Heart left ventricle (tissue), 16 donors: Measurements from ENCODE around the gene PRKN. TPM values are rescaled to one million over a fixed set of nuclear protein-coding genes. Genes with fewer than 3 reads are reported as not detected.

Experiments
- ATAC-seq, 4 donors: fragments of 200-7000 bp; cut with Tn5 transposase; one replicate each; pipeline ENCODE4 v1.9.1; 2020 to 2022; ENCODE audit warnings: moderate library complexity in 4 of 4, mild to moderate bottlenecking in 3 of 4, moderate number of reproducible peaks in 1 of 4
- DNase-seq, 5 donors: peaks; one replicate each; pipeline ENCODE4 v3.0.0-alpha.2; 2020
- H3K27ac ChIP-seq, 12 donors: fragments of 200-600 bp; sonication (generic) in 4 of 12; one replicate each; pipeline versions ENCODE4 v1.5.0 to v1.8.0; 2016 to 2022; ENCODE audit warnings: mild to moderate bottlenecking in 2 of 12
- H3K27me3 ChIP-seq, 9 donors: fragments of 200-600 bp; sonication (generic) in 2 of 9; one replicate each; pipeline versions ENCODE4 v1.5.1 to v1.8.0; 2016 to 2022; ENCODE audit warnings: mild to moderate bottlenecking in 3 of 9
- H3K36me3 ChIP-seq, 9 donors: fragments of 200-600 bp; sonication (generic) in 2 of 9; one replicate each; pipeline versions ENCODE4 v1.5.0 to v1.8.0; 2018 to 2022; ENCODE audit warnings: mild to moderate bottlenecking in 2 of 9
- H3K4me1 ChIP-seq, 12 donors: fragments of 200-600 bp; sonication (generic) in 4 of 12; one replicate each; pipeline versions ENCODE4 v1.5.0 to v1.8.0; 2016 to 2022; ENCODE audit warnings: mild to moderate bottlenecking in 3 of 12
- H3K4me3 ChIP-seq, 12 donors: fragments of 200-600 bp; sonication (generic) in 4 of 12; one replicate each; pipeline versions ENCODE4 v1.5.0 to v1.8.0; 2017 to 2022; ENCODE audit warnings: mild to moderate bottlenecking in 9 of 12, moderate library complexity in 4 of 12
- H3K9me3 ChIP-seq, 12 donors: fragments of 200-600 bp; sonication (generic) in 4 of 12; one replicate each; pipeline versions ENCODE4 v1.5.0 to v1.8.0; 2016 to 2022; ENCODE audit warnings: mild to moderate bottlenecking in 1 of 12
- CTCF ChIP-seq, 12 donors: fragments of 200-600 bp; sonication (generic) in 4 of 12; IDR thresholded peaks; one replicate each; pipeline versions ENCODE4 v1.5.0 to v1.8.0; 2018 to 2022; ENCODE audit warnings: antibody characterized with exemption in 12 of 12, mild to moderate bottlenecking in 5 of 12
- POLR2A ChIP-seq, 2 donors: fragments of 450-650 bp; IDR thresholded peaks; one replicate each; pipeline ENCODE4 v1.6.1; 2017; ENCODE audit warnings: antibody characterized with exemption in 2 of 2, mild to moderate bottlenecking in 2 of 2, moderate library complexity in 2 of 2
- WGBS, 4 donors: extraction: QIAGEN DNeasy Blood & Tissue Kit in 2 of 4; methylation state at CpG; one replicate each; pipeline versions ENCODE4 v1.1.5 to v1.1.7; 2013 to 2018; 5-methylcytosine and 5-hydroxymethylcytosine counted together
- intact Hi-C, 10 donors: fragments of 100-400 bp; cut with DNase I; formaldehyde crosslinking; loops; one replicate each; pipeline versions ENCODE4 v1.11.1 to v1.14.2; 2022
- polyA plus RNA-seq, 2 donors: library from polyadenylated mRNA; stranded (reverse); fragments of 200-250 nt; gene quantifications; one replicate each; pipeline ENCODE4 v1.2.3, GENCODE V29; 2013
- total RNA-seq, 9 donors: library from RNA; depleted of rRNA in 2 of 9; stranded (reverse); fragments of >200 nt in 2 of 9; fragmentation: NEBNext Ultra II Directional in 3 of 9; extraction: Animal tissue kit (Norgen Biotek cat#: 25700) in 3 of 9; gene quantifications; one replicate each; pipeline versions ENCODE4 v1.1.0 to v1.2.4, GENCODE V29; 2016 to 2023
- donor health status: ischemic (EF 13 %, LVEDD 7.1; RV severe dilation, severe dysfunction).
- donor health status: healthy with polysubstance abuse.
- donor health status: DM: no; HTN: yes; CAD: no.
- donor health status: DM: no; HTN: no; CAD: no.
- donor health status: ischemic (EF 25% LVEDD 6.9; RV normal size, moderate dysfunction).
- donor health status: ischemic (EF 25% LVEDD 5.7; RV mildly dilated, moderate dysfunction).
- donor health status: healthy.
- donor health status: DM: yes; HTN: yes; CAD: no.
- donor health status: ischemic (EF 35%, LVEDD 5.7; RV mildly dilated, moderate dysfunction).
- donor health status: nonischemic (EF 11% LVEDD 7.7; RV severe dilation, severe dysfunction).
- donor health status: DM: yes; HTN: yes; CAD: no.
- donor health status: PGD.
- donor health status: ischemic (EF 29% LVEDD 5.4; RV normal size, mild dysfunction).
- donor health status: nonischemic (EF 23%, LVEDD 6.1; RV moderate dilation, normal function).

PRKN gene
- total and polyA plus RNA-seq, 11 donors = 3.4 to 32.5 (median 21.2) TPM

GRCh38 chr6:162638931-162639574 lies 88.5 kb downstream of the PRKN start:
- 76 to 81% (median 79%) methylated on average over 7 of the region's 7 CpGs for WGBS, 4 donors
- H3K36me3 ChIP-seq = no peaks in the 10 kb centered on the region
- intact Hi-C loops = no loop called here
- H3K9me3 ChIP-seq = no peaks in the 10 kb centered on the region
- H3K4me1 ChIP-seq = peaks cover 0 to 21% (median 14%) of the 10 kb centered on the region in 12 donors
- TF ChIP-seq POLR2A (IDR thresholded peaks at IDR 0.05) (no peak), CTCF (IDR thresholded peaks at IDR 0.05) (no peak)
- no peaks in the 10 kb centered on the region for H3K27me3 ChIP-seq
- ATAC-seq = no peak
- H3K4me3 ChIP-seq = no peak overlapping the region
- no peak overlapping the region for H3K27ac ChIP-seq
- DNase-seq = no peak

- Histone ChIP-seq H3K27ac (no peak overlapping the region), H3K4me1 (peaks cover 0 to 18% (median 10%) of the 10 kb centered on the region in 12 donors), H3K4me3 (no peak overlapping the region), H3K27me3 (no peaks in the 10 kb centered on the region), H3K36me3 (no peaks in the 10 kb centered on the region), H3K9me3 (no peaks in the 10 kb centered on the region)
- intact Hi-C loops = no loop called here
- no peak for TF ChIP-seq CTCF (IDR thresholded peaks at IDR 0.05)
- ATAC-seq (no peak), DNase-seq (no peak)
- 84 to 93% (median 91%) methylated on average over 2 of the region's 2 CpGs for WGBS, 4 donors
Observed at GRCh38 chr6:162637317-162637716, 90.2 kb downstream of the PRKN start.

GRCh38 chr6:162636167-162636566 lies 91.4 kb downstream of the PRKN start:
- Histone ChIP-seq H3K9me3 (peaks cover 0 to 8% (median 3%) of the 10 kb centered on the region in 12 donors), H3K27me3 (no peaks in the 10 kb centered on the region), H3K27ac (no peak overlapping the region), H3K36me3 (no peaks in the 10 kb centered on the region), H3K4me1 (peaks cover 0 to 18% (median 10%) of the 10 kb centered on the region in 12 donors), H3K4me3 (no peak overlapping the region)
- intact Hi-C loops = no loop called here
- no peak for DNase-seq
- no peak for ATAC-seq
- TF ChIP-seq POLR2A (IDR thresholded peaks at IDR 0.05) (no peak), CTCF (IDR thresholded peaks at IDR 0.05) (no peak)

- DNase-seq (no peak), ATAC-seq (no peak)
- H3K4me1 ChIP-seq = peaks cover 0 to 11% (median 7%) of the 10 kb centered on the region in 12 donors
- no peak overlapping the region for H3K4me3 ChIP-seq
- intact Hi-C loops = no loop called here
- no peak overlapping the region for H3K27ac ChIP-seq
- H3K36me3 ChIP-seq = no peaks in the 10 kb centered on the region
- no peaks in the 10 kb centered on the region for H3K27me3 ChIP-seq
- TF ChIP-seq CTCF (IDR thresholded peaks at IDR 0.05) = no peak
- TF ChIP-seq POLR2A (IDR thresholded peaks at IDR 0.05) = no peak
- H3K9me3 ChIP-seq = peaks cover 0 to 15% (median 7%) of the 10 kb centered on the region in 12 donors
Observed at GRCh38 chr6:162631546-162631945, 96.0 kb downstream of the PRKN start.
